HG03175 (cell line): ENCODE results near the gene CERS5.
"Not testable (repeated sequence)": the region's sequence is repeated elsewhere in the genome, so short reads cannot be mapped to it uniquely, and the experiment has no call there.

Experiments
- ATAC-seq: cut with Tn5 transposase; IDR thresholded peaks from one replicate; pipeline ENCODE4 v1.9.1; 2021; ENCODE audit warnings: mild to moderate bottlenecking, moderate library complexity; ENCODE audit not compliant: unreplicated experiment

Gene CERS5

GRCh38 chr12:50187084-50187900 lies 20.1 kb upstream of the CERS5 start:
- ATAC-seq: no peak

GRCh38 chr12:50186681-50187080 lies 19.5 kb upstream of the CERS5 start:
- no peak for ATAC-seq

GRCh38 chr12:50185970-50186663 lies 18.9 kb upstream of the CERS5 start:
- no peak for ATAC-seq

GRCh38 chr12:50185301-50185895 lies 18.2 kb upstream of the CERS5 start:
- no peak for ATAC-seq

- no peak for ATAC-seq
These were observed 17.1 kb upstream of the CERS5 start for GRCh38 chr12:50184261-50184660.

GRCh38 chr12:50182461-50182860 lies 15.3 kb upstream of the CERS5 start:
- no peak for ATAC-seq

GRCh38 chr12:50181691-50182090 lies 14.5 kb upstream of the CERS5 start:
- no peak for ATAC-seq

GRCh38 chr12:50175716-50176026 lies 8.5 kb upstream of the CERS5 start:
- ATAC-seq: no peak

- ATAC-seq: no peak
These were observed 8.0 kb upstream of the CERS5 start for GRCh38 chr12:50174971-50175715.

- ATAC-seq: peak; percentile 26
These were observed 445 bp downstream of the CERS5 start for GRCh38 chr12:50166799-50167048.

GRCh38 chr12:50164963-50165362 lies 2.2 kb downstream of the CERS5 start:
- ATAC-seq: no peak

- no peak for ATAC-seq
These were observed 4.9 kb downstream of the CERS5 start for GRCh38 chr12:50162230-50162629.

- ATAC-seq: no peak
These were observed 6.5 kb downstream of the CERS5 start for GRCh38 chr12:50160643-50161042.

GRCh38 chr12:50157259-50157658 lies 9.9 kb downstream of the CERS5 start:
- ATAC-seq: no peak

GRCh38 chr12:50156641-50157040 lies 10.5 kb downstream of the CERS5 start:
- ATAC-seq: no peak

GRCh38 chr12:50154947-50155346 lies 12.2 kb downstream of the CERS5 start:
- not testable (repeated sequence) for ATAC-seq

GRCh38 chr12:50151047-50151687 lies 16.0 kb downstream of the CERS5 start:
- ATAC-seq: no peak

- ATAC-seq: no peak
These were observed 17.9 kb downstream of the CERS5 start for GRCh38 chr12:50149311-50149710.

GRCh38 chr12:50148011-50148410 lies 19.2 kb downstream of the CERS5 start:
- ATAC-seq: not testable (repeated sequence)

GRCh38 chr12:50147281-50147680 lies 19.9 kb downstream of the CERS5 start:
- ATAC-seq: no peak

- ATAC-seq: no peak
These were observed 21.7 kb downstream of the CERS5 start for GRCh38 chr12:50145439-50145838.
